ENCODE measurements around the gene NUCKS1. TPM values are rescaled to one million over a fixed set of nuclear protein-coding genes. Genes with fewer than 3 reads are reported as not detected.
"Not testable (repeated sequence)": the region's sequence is repeated elsewhere in the genome, so short reads cannot be mapped to it uniquely, and the experiment has no call there.

The NUCKS1 gene
- total RNA-seq, 1 donor from 2014 or later: 74.2 TPM

GRCh38 chr1:205733438-205734175 lies 16.4 kb downstream of the NUCKS1 start:
- no peak for DNase-seq (ENCODE audit: low read depth in 2 of 2)

GRCh38 chr1:205729945-205730610 lies 19.9 kb downstream of the NUCKS1 start:
- no peak for DNase-seq (ENCODE audit: low read depth in 2 of 2)

DNA sequence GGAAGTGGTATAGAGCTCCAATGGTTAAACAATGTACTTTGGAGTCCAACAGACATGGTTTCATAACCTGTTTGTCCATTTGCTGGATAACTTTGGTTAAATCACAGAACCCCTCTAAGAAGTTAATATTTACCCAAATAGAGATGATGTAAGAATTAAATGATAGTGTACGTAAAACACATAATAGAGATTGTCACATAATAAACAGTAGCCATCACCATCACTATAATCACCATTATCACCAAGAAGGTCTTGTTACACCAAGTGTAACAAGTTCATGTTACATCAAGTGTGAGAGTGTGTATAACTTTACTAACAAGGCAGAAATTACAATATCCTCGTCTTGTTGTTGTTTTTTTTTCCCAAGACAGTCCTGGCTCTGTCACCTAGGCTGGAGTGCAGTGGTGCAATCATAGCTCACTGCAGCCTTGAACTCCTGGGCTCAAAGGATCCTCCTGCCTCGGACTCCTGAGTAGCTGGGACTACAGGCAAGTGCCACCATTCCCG lies 23.3 kb downstream of the NUCKS1 start:
- no peak for DNase-seq (ENCODE audit: low read depth in 2 of 2)

GRCh38 chr1:205725514-205725913 lies 24.5 kb downstream of the NUCKS1 start:
- DNase-seq (ENCODE audit: low read depth in 2 of 2): no peak

DNA sequence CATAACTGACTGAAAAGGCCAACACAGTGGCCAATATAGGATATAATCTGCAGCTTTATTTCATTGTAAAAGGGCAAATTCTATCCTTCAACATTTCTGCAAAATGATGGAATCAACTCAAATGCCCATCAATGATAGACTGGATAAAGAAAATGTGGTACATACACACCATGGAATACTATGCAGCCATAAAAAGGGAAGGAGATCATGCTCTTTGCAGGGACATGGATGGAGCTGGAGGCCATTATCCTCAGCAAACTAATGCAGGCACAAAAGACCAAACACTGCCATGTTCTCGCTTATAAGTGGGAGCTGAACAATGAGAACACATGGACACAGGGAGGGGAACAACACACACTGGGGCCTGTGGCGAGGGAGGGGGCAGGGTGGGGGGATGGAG lies 29.2 kb downstream of the NUCKS1 start:
- not testable (repeated sequence) for DNase-seq (ENCODE audit: low read depth in 2 of 2)

DNA sequence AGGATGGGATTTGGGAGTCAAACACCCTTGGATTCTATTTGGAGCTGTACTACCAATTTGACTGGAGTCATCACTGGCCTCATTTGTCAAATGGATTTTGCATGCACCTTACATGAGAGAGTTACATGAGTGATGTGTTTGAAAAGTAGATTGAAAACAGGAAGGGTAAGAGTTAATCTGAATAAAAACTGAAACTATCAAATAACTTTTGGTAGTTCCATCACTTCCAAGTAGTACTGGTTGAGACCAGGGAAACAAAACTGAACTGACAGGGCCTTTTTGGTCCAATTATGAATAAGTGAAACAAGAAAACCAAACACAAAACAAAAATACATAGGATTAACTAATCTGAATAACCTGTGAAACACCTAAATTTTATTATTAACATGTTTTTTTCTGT lies 30.2 kb downstream of the NUCKS1 start:
- no peak for DNase-seq (ENCODE audit: low read depth in 2 of 2)

DNA sequence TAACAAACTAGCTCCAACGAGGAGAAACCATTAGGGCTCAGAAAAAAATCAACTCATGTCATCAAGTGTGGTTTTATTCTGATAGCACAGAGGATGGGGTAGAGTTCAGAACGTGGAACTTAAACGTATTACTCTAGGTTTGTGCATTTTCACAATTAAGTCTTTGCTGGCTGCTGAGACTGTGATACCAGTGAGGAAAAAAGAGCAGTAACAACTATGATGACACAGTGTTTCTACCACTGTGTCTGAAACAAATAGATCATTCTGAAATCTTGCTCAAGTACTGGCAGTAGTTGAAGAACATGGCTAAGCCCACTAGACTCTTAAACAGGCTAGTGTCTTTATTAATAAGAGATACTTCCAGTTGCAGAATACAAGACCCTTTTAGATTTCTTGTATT lies 31.0 kb downstream of the NUCKS1 start:
- no peak for DNase-seq (ENCODE audit: low read depth in 2 of 2)

DNA sequence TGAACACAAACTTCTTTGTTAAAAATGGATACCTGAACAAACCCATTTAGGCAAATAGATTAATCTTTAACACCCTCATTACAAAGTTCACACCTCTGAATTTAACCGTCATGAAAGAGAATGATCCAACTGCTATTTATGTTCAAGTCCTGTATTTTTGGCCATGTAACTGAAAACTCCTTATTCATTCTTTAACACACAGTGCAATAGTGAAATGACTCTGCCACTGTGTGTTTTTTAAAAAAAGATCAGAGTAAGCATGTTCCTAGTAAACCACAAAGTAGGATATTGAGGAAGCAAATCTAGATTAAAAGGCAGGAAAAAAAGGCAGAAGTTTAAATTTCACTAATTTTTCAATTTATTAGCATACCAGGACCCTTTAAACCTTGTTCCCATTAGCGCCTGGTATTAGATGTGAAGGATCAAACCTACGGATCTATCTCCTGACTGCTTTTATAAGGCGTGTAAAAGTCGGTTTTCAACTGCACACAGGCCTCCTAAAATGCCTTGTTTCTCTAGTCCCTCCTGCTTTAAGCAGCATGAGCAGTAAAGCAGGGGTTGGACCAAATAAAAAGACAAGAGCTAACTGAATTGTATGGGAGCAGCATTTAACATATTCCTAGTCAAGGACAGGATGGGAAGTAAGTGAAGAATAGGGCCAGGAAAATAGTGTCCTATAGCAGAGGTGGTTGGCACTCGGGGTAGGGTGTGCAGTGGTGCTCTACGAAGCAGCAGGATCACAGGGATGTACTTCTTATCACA lies 33.4 kb downstream of the NUCKS1 start:
- DNase-seq (ENCODE audit: low read depth in 2 of 2): no peak

DNA sequence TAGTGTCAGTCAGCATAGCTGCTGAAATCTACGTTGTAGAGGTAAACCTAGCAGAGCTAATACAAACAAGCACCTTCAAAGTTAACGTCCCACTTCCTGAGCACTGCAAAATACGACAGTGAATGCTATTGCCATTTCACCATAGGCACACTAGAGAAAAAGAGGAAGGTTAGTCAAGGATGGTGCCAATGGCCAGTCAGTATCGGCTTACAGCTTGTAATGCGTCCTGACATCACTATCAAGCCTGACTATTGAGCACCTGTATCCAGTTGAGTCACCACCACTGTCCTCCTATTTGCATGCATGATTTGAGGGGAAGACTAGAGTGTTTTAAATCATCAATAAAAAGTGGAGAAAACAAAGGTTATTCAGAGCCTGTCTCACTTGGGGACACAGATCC lies 34.4 kb downstream of the NUCKS1 start:
- no peak for DNase-seq (ENCODE audit: low read depth in 2 of 2)

GRCh38 chr1:205714906-205715246 lies 35.1 kb downstream of the NUCKS1 start:
- no peak for DNase-seq (ENCODE audit: low read depth in 2 of 2)

DNA sequence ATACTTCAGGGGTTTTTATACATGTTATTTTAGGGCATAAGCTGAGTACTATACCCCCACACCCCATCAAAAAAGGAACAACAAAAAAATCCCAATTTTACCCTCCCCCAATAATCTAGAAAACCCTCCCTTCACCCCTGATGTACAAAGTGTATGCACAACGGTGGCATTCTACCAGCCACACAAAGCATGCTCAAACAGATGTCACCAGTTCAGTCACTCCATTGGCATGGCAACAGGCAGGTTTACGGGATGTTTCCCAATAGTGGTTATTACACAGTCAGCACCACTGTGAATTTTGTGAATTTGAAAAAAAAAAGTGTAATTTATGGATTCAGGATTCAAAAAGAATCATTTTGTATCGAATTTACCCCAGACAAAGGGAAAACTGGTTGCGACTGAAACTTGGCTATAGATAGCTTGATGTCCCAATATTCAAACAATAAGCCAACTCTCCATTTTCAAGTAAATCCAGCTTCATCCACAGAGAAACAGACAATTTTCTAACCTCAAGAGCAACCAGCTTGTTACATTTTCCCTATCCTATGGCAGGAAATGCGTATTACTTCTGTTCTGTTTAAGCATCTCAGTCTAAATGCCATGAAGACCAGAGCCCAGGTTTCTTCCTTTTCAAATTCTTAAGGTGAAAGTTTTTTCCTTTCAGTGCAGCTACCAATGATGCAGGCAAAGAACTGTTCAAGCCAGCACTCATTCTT lies 35.6 kb downstream of the NUCKS1 start:
- DNase-seq (ENCODE audit: low read depth in 2 of 2): peak in 1 of 2 donors; percentile 64

DNA sequence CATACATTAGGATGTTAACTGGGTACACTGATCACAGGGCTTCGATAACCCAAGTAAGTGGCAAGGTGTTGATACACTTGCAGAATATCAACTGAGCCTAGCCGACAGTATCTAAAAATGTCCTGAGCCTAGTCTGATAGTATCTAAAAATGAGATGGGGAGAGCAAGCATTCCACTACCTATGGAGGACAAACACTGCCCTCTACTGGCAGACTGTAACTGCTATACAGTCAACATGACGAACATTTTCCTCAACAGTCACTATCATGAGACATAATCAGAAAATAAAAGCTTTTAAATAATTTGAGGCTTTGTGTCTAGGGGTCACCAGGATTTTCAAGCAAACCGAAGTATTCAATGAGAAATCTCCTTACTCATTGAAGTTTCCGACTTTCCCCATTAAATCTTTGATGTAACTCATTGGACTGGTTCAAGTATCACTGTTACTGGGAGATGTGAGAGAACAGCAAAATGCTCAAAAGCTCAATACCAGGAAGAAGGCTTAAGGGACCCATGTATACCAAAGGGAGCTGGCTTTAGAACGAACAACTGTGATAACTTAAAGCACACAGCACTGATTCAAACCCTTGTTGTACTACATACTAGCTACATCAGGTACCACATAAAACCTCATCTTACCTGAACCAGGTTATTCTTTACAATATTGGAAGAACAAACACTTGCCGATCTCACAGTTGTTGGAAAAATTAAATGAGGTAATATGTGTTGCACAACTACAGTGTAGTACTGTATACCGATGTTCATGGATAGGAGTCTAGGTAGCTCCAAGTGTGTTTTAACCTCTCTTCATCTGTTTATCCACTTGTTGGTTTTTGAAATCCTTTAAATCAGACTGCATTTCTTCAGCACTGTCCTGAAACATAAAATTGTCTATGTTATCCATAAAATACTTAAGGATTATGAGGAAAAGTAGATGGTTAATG lies 38.6 kb downstream of the NUCKS1 start:
- DNase-seq (ENCODE audit: low read depth in 2 of 2): peak; percentile 88 to 95

DNA sequence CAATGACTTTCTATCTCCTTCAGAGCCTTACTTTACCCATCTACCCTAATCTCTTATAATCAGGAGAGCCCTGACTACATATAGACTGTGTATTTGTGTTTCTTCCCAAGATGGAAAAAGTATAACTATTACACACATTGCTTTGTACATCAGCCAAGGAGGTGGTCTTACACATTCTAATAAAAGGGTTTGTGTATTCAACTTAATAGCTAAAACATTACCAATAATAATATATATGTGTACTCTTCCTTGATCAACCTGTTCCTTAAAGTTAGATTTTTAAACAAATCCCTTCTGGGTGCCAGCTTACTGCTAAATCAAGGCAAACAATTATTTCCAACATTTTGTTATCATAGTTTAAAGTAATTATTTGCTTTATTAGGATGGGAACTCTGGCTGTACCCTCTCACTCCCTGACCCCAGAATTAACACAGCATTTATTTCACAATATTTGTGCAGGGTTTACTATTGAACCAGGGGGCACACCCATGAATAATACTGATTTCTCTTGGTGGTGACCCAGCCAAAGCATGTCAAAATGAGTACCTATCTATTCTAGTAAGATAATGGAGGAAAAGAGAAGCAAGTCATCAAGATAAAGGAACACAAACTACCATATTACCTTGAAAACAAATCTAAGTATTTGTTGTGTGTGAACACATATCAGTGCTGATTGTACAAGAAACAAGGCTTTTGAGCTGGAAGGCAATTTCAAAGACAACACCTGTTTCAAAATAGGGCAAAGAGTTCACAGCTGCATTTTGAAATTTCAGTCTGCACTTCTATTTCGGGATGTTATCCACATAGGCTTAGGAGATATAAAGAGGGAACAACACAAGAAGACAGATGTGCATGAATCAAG lies 39.5 kb downstream of the NUCKS1 start:
- no peak for DNase-seq (ENCODE audit: low read depth in 2 of 2)

DNA sequence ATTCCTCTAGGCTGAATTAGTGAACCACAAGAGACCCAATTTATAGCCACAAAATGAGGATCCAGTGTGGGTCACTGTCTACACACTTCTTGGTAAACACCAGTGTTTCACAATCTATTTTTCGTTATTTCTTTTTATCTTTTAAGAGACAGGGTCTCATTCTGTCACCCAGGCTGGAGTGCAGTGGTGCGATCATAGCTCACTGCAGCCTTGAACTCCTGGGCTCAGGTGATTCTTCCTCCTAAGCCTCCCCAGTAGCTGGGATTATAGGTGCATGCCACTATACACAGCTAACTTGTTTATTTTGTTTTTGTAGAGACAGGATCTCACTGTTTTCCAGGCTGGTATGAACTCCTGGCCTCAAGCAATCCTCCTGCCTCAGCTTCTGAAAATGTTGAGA lies 40.3 kb downstream of the NUCKS1 start:
- no peak for DNase-seq (ENCODE audit: low read depth in 2 of 2)

- DNase-seq (ENCODE audit: low read depth in 2 of 2): peak; percentile 66 to 81
Measured at GRCh38 chr1:205709059-205709398, 41.0 kb downstream of the NUCKS1 start.

DNA sequence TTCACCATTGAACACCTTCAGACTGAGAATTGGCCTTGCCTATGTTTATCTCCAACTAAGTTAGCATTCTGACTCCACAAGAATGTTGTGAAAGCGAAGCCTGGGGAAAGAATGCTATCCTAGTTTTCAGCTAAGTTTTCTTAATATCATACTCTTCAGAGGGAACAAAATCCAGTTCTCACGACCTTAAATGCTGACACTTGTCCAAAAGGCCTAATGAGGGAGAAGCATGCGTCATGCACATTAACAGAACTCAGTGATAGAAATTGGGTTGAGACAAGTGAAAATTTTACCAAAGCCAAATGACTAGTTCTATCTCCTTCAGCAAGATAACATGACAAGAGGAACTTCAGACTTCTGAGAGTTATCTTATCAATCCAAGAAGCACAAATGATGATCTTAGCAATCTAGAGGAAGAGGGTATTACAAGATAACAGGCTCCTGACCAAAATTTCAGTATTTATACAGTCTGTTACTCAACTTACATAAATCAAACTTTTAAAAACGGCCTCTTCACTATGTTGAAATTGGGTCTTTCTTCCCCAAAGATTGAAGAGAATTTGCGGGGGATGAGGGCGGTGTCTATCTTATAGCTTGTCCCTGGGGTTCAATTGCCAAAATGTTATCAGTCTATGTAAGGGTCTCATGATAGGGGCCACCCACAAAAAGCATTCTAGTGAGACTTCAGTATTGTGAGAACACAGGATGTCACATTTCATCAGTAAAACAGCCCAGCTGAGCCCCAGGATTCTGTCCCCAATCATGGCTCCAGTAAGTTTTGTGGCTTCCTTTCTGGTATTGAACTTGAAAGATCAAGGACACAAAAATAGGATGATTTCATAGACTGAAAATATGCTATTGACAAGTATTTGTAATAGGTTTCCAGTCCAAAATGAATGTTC lies 43.1 kb downstream of the NUCKS1 start:
- DNase-seq (ENCODE audit: low read depth in 2 of 2): no peak

- DNase-seq (ENCODE audit: low read depth in 2 of 2): no peak
Measured at GRCh38 chr1:205704903-205705302, 45.1 kb downstream of the NUCKS1 start.

DNA sequence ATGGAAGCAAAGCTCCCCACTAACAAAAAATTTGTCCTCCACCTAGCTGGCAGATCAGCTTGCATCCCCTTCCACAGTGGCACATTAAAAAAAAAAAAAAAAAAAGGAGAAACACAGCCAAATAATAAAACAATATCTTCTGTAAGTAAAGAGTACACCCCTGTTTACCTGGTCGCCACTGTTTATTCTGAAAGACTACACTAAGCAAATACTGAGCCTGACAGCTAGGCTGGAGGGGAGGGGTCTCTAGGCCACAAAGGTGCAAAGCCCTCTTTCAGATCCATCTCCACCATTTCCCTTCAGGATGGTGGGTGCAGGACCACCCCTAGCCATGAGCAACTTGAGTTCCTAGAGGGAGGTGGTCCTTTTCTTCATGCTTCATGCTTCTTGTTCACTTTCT lies 46.9 kb downstream of the NUCKS1 start:
- no peak for DNase-seq (ENCODE audit: low read depth in 2 of 2)

DNA sequence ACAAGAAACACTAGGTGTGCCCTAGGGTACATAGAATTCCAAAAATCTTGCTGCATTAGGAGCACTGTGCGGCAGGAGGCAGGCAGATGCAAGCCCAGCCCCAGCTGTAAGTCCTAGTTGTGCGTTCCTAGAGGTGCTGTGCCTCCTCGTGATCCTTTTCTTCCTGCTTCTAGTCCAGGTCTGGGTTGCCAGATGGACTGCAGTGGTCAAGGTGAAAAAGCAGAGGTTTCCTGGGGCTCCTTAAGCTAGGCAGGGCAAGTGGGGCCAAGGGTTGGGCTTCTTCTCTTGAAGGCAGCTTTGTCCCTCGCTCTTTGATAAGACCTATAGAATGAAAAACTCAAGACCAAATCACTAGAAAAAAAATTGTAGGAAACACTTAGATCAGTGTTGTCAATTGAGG lies 48.1 kb downstream of the NUCKS1 start:
- no peak for DNase-seq (ENCODE audit: low read depth in 2 of 2)
